Right ventricle myocardium superior (tissue), 1 donor: Measurements from ENCODE around the gene PHOX2A. TPM values are rescaled to one million over a fixed set of nuclear protein-coding genes. Genes with fewer than 3 reads are reported as not detected.
"Not testable (repeated sequence)": the region's sequence is repeated elsewhere in the genome, so short reads cannot be mapped to it uniquely, and the experiment has no call there.

Experiments
- ATAC-seq: fragments of 200-7000 bp; cut with Tn5 transposase; one replicate; pipeline ENCODE4 v1.9.1; 2020; ENCODE audit warnings: mild to moderate bottlenecking; ENCODE audit not compliant: poor library complexity
- DNase-seq: peaks from one replicate; pipeline ENCODE4 v3.0.0-alpha.2; 2020
- intact Hi-C: fragments of 100-400 bp; cut with DNase I; formaldehyde crosslinking; loops from one replicate; pipeline ENCODE4 v1.11.2; 2022
- total RNA-seq: library from RNA; stranded (reverse); fragmentation: NEBNext Ultra II Directional; extraction: Animal tissue kit (Norgen Biotek cat#: 25700); gene quantifications from one replicate; pipeline ENCODE4 v1.2.1, GENCODE V29; 2021
- donor health status: DM: no; HTN: yes; CAD: no; lungs with severe emphysema.

PHOX2A gene
- total RNA-seq, 1 donor from 2014 or later, result not detected

DNA sequence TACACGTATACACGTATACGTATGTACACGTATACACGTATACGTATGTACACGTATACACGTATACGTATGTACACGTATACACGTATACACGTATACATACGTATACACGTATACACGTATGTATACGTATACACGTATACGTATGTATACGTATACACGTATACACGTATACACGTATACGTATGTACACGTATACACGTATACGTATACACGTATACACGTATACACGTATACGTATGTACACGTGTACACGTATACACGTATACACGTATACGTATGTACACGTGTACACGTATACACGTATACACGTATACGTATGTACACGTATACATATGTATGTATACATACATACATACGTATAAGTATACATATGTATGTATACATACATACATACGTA is 42.5 kb downstream of the PHOX2A start:
- intact Hi-C loops, result not testable (repeated sequence)

DNA sequence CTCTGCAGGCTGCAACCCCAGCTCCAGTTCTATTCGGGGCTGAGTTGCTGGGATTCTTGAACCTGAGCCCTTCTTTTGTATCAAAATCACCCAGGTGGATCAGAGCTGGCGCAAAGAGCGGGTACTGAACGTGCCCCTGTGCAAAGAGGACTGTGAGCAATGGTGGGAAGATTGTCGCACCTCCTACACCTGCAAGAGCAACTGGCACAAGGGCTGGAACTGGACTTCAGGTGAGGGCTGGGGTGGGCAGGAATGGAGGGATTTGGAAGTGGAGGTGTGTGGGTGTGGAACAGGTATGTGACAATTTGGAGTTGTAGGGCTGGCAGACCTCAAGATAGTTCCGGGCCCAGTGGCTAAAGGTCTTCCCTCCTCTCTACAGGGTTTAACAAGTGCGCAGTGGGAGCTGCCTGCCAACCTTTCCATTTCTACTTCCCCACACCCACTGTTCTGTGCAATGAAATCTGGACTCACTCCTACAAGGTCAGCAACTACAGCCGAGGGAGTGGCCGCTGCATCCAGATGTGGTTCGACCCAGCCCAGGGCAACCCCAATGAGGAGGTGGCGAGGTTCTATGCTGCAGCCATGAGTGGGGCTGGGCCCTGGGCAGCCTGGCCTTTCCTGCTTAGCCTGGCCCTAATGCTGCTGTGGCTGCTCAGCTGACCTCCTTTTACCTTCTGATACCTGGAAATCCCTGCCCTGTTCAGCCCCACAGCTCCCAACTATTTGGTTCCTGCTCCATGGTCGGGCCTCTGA is 48.3 kb downstream of the PHOX2A start:
- DNase-seq (no peak), ATAC-seq (no peak)
- intact Hi-C loops, result no loop called here

More for the DNA sequence above, 42.5 kb downstream of the PHOX2A start:
- not testable (repeated sequence) for ATAC-seq, DNase-seq

DNA sequence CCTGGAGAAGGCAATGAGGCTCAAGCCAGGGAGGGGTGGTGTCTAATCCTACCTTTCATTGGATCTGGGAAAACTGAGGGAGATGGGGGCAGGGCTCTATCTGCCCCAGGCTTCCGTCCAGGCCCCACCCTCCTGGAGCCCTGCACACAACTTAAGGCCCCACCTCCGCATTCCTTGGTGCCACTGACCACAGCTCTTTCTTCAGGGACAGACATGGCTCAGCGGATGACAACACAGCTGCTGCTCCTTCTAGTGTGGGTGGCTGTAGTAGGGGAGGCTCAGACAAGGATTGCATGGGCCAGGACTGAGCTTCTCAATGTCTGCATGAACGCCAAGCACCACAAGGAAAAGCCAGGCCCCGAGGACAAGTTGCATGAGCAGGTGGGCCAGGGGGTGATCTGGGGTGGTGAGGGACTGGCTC is 52.0 kb downstream of the PHOX2A start, which contains the start of gene FOLR1:
Gene FOLR1, plus strand, starts transcription at position 180 of the 421 bp plus-strand sequence. Its CDS starts 34 bp downstream, at position 214.
- no peak for DNase-seq
- intact Hi-C loops, result no loop called here
- ATAC-seq, result no peak

DNA sequence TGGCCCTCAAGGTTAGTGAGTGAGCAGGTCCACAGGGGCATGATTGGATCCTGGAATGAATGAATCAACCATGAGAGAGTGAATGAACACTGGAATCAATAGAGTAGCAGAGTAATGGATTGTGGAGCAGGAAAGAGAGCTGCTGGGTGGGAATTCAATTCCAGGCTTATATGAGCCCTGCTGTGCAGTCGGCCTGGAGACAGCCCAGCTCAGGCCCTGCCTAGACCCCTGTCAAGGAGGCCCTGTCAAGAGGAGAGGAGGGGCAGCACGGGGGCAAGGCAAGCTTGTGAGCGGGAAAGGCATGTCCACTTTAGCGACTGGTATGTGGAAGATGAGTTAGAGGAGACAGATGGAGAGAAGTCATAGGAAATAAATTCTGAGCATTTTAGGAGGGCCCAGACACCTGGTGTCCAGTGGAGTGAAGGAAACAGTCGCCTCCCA is 53.3 kb downstream of the PHOX2A start:
- intact Hi-C loops, result no loop called here
- ATAC-seq (no peak), DNase-seq (no peak)

DNA sequence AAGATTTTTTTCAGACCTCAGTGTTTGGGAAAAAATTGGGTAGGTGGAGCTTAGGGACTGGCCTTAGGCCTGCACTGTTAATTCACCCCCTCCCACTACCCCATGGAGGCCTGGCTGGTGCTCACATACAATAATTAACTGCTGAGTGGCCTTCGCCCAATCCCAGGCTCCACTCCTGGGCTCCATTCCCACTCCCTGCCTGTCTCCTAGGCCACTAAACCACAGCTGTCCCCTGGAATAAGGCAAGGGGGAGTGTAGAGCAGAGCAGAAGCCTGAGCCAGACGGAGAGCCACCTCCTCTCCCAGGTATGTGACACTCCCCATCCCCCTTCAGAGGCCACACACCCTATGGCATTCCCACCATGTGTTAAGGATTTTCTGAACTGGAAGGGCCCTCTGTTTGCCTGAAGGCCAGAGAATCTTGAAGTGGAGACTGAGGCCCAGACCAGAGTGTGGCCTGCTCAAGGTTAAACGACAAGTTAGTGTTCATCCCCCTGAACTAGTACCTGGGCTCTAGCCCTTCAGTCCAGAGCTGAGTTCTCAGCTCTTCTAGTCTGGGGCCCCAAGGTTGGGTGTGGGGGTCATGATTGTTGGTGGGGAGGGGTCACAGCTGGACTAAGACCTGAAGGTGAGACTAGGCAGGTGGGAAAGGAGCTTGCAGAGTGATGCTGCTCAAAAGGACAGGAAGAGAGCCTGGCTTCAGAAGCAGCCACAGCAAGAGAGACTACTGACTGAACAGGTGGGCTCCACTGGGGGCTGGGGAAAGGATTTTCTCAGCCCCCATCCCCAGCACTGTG is 54.3 kb downstream of the PHOX2A start:
- DNase-seq (no peak), ATAC-seq (peak; percentile 74)
- intact Hi-C loops, result no loop called here

Other genes with a start within 250 kb of the PHOX2A start
- 3.7 TPM for gene IL18BP, start 245.3 kb downstream of the PHOX2A start, total RNA-seq
- gene NUMA1, start 163.6 kb downstream of the PHOX2A start, total RNA-seq, result 75.0 TPM
- 6.4 TPM for gene LRRC51, start 163.3 kb downstream of the PHOX2A start, total RNA-seq
- gene LAMTOR1, start 140.9 kb downstream of the PHOX2A start, total RNA-seq, result 72.8 TPM
- gene TOMT, start 138.3 kb downstream of the PHOX2A start, total RNA-seq, result not detected
- gene ANAPC15, start 131.5 kb downstream of the PHOX2A start, total RNA-seq, result 43.5 TPM
- 1.8 TPM for gene FOLR3, start 108.5 kb downstream of the PHOX2A start, total RNA-seq
- 0.94 TPM for gene FOLR1, start 52.0 kb downstream of the PHOX2A start, total RNA-seq
- gene FOLR2, start 27.4 kb downstream of the PHOX2A start, total RNA-seq, result 27.1 TPM
- gene INPPL1, start 19.4 kb downstream of the PHOX2A start, total RNA-seq, result 133 TPM
- gene CLPB, start 190.4 kb upstream of the PHOX2A start, total RNA-seq, result 16.1 TPM